GM18505 (cell line): ENCODE data around the gene TAOK1.
"Not testable (repeated sequence)": the region's sequence is repeated elsewhere in the genome, so short reads cannot be mapped to it uniquely, and the experiment has no call there.

Experiments
- ATAC-seq: cut with Tn5 transposase; IDR thresholded peaks from one replicate; pipeline ENCODE4 v1.9.1; 2021; ENCODE audit not compliant: unreplicated experiment
- POLR2A ChIP-seq: IDR thresholded peaks from 4 replicates; pipeline ENCODE4 v1.6.1; 2011; ENCODE audit warnings: borderline replicate concordance; ENCODE audit not compliant: insufficient read depth, insufficient read length; ENCODE audit errors: extremely low read depth

TAOK1 gene

GRCh38 chr17:29442451-29442850, 52.3 kb downstream of the TAOK1 start:
- no peak for TF ChIP-seq POLR2A
- ATAC-seq: no peak

DNA sequence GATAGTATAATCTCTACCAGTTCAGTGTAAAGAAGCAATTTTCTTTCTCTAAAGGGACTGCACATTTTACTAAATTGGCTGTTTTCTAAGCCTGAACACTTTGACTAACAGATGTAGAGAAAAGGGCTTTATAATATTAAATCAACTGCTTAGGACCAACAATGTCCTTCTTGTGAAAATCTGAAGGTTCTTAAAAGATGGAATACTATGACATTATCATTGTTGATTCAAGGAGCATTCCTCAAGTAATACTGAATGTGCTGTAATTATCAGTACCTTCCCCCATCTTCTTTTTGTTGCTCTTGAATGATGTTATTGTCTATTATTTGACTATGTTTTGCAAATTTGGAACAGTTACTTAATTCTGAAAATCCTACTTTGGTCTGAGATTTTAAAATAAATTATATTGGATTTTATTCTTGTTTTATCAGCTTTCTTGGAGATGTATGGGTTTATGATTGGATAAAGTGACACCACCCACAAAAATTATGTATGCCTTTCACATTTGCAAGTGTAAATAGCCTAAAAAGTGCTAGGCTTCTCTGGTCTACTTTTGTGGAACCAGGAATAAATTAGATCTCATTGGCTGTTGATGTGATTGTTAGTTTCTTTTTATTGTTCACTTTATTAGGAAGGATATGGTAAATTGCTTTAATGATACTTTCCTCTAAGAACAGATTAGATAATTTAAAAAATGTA, 53.0 kb downstream of the TAOK1 start:
- TF ChIP-seq POLR2A: no peak
- ATAC-seq: no peak

- ATAC-seq: no peak
- no peak for TF ChIP-seq POLR2A
Observed at GRCh38 chr17:29444589-29444988, 54.4 kb downstream of the TAOK1 start.

- no peak for TF ChIP-seq POLR2A
- no peak for ATAC-seq
Observed at GRCh38 chr17:29445844-29446243, 55.7 kb downstream of the TAOK1 start.

DNA sequence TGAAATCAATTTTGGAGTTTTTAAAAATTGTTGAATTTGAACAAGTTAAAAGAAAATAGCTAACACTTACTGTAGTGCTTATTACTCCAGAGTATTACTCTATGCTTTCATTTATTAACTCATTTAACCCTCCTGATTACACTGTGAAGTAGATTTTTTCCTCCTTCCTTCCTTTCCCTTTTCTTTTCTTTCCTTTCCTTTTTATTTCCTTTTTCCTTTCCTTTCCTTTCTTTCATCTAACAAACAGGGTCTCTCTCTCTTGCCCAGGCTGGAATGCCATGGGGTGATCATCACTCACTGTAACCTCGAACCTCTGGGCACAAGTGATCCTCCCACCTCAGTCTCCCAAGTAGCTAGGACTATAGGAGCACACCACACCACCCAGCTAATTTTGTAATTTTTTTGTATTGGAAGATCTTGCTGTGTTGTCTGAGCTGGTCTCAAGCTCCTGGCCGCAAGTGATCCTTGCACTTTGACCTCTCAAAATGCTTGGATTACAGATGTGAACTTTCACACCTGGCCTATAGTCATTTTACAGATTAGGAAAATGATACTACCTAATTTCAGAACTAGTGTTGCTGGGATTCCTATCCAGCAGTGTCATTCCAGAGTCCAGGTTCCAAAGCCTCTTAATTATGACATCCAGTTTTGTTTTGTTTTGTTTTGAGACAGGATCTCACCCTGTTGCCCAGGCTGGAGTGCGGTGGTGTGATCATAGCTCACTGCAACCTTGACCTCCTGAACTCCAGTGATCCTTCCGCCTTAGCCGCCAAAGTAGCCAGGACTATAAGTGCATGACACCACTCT, 59.9 kb downstream of the TAOK1 start:
- ATAC-seq: no peak
- no peak for TF ChIP-seq POLR2A

DNA sequence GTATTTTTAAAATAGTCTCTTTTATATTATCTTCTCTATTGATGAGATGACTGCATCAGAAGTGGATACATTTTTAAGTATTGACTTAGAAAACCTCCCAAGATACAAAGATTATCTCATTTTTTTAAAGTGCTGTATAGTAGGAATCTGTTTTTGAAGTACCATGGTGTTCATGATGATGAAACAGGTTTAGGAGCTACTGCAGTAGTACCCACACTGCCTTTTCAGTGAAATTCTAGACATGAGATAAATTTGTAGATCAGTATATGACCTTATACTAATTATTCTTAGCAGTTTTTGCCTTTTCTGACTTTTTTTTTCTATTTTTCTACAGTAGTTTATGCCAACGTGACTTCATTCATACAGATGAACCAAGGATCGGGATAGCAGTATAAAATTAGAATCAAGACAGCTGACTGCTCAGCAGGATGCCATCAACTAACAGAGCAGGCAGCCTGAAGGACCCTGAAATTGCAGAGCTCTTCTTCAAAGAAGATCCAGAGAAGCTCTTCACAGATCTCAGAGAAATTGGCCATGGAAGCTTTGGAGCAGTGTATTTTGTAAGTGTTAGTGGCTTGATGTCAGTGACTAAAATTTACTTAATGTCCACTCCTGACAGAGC, 61.1 kb downstream of the TAOK1 start:
- TF ChIP-seq POLR2A: no peak
- ATAC-seq: no peak

DNA sequence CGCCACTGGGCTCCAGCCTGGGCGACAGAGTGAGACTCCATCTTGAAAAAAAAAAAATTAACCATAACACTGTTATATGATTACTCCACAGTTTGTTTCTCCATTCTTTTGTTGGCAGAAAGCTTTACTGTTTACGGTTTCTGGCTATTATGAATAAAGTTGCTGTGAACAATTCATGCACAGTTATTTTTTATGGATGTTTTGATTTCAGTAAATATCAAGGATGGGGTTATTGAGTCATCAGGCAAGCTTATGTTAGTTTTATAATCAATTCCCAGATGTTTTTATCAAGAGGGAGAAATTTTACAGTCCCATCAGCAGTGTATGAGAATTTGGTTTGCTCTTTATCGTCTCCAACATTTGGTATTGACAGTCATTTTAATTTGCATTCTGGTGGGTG, 67.9 kb downstream of the TAOK1 start:
- TF ChIP-seq POLR2A: no peak
- no peak for ATAC-seq

DNA sequence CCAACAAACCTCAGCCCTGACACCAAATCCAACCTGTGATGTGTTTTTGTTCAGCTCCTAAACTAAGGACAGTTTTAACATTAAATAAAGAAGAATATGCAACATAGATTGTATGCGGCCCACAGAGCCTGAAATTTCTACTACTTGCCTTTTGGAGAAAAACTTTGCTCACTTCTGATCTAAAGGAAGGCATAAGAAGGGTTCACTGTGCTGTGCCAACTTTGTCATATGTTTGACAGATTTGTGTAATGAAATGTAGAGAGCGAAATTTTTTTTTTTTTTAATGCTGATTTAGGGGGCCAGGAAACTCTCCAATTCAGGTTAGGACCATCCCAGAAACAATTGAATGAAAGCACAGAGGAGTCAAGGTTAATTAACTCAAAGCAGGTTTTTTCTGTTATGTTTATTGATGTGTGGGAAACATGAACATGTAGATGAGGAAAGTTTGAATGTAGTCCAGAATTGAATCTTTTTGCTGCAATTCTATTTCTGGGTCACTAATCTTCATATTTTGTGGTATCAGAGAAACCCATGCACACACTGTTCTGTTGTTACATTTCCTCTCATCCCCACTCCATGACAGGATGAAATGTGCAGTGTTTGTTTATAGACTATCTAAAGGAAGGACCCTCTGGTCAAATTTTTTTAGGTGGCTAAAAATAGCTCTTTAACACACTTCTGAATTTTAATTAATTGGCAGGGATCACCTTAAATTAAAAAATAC, 71.5 kb downstream of the TAOK1 start:
- TF ChIP-seq POLR2A: no peak
- ATAC-seq: no peak

DNA sequence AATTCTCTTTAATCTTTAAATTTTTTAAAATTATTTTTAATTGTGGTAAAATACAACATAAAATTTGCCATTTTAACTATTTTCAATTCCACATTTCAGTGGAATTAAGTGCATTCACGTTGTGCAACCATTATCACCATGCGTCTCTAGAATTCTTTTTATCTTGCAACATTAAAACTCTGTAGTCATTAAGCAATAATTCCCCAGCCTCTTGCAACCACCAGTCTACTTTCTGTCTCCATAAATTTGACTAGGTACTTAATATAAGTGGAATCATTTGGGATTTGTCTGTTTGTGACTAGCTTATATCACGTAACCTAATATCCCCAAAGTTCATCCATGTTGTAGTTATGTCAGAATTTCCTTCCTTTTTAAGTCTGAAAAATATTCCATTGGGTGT, 79.1 kb downstream of the TAOK1 start:
- no peak for TF ChIP-seq POLR2A
- ATAC-seq: no peak

- ATAC-seq: not testable (repeated sequence)
Observed at GRCh38 chr17:29473437-29473836, 83.3 kb downstream of the TAOK1 start.

DNA sequence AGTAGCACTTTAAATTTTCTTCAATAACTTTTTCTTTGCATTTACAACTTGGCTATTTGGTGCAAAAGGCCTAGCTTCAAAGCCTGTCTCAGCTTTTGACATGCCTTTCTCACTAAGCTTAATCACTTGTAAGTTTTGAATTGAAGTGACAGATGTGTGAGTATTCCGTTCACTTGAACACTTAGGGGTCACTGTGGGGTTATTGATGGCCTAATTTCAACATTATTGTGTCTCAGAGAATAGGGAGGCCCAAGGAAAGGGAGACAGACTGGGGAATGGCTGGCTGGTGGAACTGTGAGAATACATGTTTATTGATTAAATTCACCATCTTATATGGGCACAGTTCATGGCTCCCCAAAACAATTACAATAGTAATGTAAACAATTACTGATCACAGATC, 84.1 kb downstream of the TAOK1 start:
- ATAC-seq: no peak
- no peak for TF ChIP-seq POLR2A

DNA sequence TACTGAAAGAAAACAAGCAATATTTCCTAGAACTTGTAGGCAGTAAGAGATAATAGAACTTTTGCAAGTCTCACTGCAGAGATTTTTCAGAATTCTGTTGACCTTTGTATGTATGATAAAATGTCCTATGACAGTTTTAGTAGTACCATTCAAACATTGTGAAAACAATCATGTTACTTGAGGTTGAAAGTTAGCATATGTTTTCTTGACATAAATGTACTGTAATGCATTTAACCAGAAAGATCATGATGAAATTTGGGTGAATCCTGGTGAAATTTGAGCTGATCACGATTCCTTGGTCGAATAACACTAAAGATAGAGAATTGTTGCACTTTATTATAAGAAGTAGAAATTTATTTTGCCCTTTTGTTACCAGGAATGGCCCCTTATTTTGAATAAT, 85.7 kb downstream of the TAOK1 start:
- no peak for TF ChIP-seq POLR2A
- ATAC-seq: no peak

GRCh38 chr17:29480249-29480928, 90.2 kb downstream of the TAOK1 start:
- ATAC-seq: not testable (repeated sequence)
